ENCODE measurements around the gene FCN1. TPM values are rescaled to one million over a fixed set of nuclear protein-coding genes. Genes with fewer than 3 reads are reported as not detected.

Gene FCN1
- total RNA-seq, 1 donor from 2014 or later, result not detected

DNA sequence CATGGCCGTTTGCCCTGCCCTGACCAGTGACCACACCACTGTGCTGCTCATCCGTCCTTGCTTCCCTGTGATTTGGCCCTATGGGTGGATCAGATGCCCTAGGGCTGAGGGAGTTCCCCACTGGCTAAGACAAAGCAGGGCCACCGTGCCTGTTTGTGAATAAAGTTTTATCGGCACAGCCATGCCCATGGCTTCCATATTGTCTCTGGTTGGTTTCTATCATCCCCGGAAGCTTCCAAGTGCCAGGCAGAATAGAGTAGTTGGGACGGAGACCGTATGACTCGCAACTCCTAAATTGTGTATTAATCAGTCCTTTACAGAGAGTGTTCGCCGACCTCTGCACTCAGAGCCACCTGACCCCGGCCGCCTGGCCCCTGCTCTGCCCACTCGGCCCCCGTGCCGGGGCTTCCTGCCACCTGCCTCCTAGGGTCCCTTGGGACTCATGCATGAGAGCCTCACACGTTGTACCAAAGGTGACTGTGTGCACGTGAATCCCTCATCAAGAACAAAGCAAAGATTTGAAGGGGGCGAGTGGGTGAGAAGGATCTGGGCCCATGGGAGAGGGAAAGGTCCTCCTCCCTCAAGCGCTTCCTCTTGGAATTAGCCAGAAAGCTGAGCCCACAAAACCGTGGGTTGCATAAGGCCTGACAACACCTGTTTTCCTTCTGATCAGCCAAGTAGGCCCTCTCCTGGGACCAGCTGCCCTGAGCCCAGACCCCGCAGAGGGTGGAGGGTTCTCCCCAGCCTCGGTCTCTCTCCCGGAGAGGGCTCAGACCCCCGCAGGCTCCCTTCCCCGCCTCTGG is 48.8 kb downstream of the FCN1 start:
- H3K4me3 Mint-ChIP-seq (ENCODE audit: unreplicated experiment), result no peak overlapping the region

DNA sequence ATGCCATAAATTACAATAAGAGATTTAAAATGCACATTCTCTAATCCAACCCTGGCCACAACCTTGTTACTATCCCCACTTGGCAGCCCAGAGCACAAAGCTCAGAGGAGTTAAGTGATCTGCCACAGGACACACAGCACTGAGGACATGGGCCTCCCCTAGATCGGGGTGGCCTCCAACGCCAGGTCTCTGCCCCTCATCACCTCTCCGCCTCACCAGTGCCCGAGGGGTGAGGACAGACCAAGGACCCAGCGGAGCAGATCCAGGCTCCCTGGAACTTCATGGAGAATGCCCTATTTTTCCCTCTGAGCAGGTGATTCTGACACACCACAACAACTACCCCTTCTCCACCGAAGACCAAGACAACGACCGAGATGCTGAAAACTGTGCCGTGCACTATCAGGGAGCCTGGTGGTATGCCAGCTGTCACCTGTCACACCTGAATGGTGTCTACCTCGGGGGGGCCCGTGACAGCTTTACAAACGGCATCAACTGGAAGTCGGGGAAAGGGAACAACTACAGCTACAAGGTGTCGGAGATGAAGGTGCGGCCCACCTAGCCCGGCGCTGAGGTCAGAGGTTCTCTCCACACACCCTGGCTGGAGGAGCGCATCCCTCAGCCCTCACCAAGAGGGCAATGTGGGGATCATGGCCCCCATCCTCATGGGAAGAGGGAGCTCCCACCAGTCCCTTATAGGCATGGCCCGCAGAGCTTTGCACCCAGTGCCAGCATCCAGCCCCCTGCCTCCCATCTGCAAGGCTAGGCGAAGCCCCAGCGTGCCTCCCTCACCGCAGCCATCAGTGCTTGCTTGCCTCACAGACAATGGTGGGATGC is 49.6 kb downstream of the FCN1 start:
- TF ChIP-seq, protein P1, sequence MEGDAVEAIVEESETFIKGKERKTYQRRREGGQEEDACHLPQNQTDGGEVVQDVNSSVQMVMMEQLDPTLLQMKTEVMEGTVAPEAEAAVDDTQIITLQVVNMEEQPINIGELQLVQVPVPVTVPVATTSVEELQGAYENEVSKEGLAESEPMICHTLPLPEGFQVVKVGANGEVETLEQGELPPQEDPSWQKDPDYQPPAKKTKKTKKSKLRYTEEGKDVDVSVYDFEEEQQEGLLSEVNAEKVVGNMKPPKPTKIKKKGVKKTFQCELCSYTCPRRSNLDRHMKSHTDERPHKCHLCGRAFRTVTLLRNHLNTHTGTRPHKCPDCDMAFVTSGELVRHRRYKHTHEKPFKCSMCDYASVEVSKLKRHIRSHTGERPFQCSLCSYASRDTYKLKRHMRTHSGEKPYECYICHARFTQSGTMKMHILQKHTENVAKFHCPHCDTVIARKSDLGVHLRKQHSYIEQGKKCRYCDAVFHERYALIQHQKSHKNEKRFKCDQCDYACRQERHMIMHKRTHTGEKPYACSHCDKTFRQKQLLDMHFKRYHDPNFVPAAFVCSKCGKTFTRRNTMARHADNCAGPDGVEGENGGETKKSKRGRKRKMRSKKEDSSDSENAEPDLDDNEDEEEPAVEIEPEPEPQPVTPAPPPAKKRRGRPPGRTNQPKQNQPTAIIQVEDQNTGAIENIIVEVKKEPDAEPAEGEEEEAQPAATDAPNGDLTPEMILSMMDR (IDR thresholded peaks at IDR 0.05), result no peak
- Mint-ChIP-seq H3K4me3 (ENCODE audit: unreplicated experiment) (no peak overlapping the region), H3K4me1 (ENCODE audit: unreplicated experiment) (peaks cover 20% of the 10 kb centered on the region), H3K9me3 (ENCODE audit: unreplicated experiment) (no peaks in the 10 kb centered on the region), H3K27me3 (ENCODE audit: unreplicated experiment) (peaks cover 2% of the 10 kb centered on the region), H3K27ac (ENCODE audit: unreplicated experiment) (no peak overlapping the region), H3K36me3 (ENCODE audit: unreplicated experiment) (no peaks in the 10 kb centered on the region)
- peak; percentile 79 for DNase-seq (ENCODE audit: extremely low spot score, unreplicated experiment)

More for the DNA sequence above, 48.8 kb downstream of the FCN1 start:
- Mint-ChIP-seq H3K4me1 (ENCODE audit: unreplicated experiment) (peaks cover 18% of the 10 kb centered on the region), H3K9me3 (ENCODE audit: unreplicated experiment) (no peaks in the 10 kb centered on the region), H3K36me3 (ENCODE audit: unreplicated experiment) (no peaks in the 10 kb centered on the region), H3K27ac (ENCODE audit: unreplicated experiment) (no peak overlapping the region), H3K27me3 (ENCODE audit: unreplicated experiment) (peaks cover 2% of the 10 kb centered on the region)
- peak; percentile 81 for DNase-seq (ENCODE audit: extremely low spot score, unreplicated experiment)
- TF ChIP-seq, protein P1 (IDR thresholded peaks at IDR 0.05), result no peak

DNA sequence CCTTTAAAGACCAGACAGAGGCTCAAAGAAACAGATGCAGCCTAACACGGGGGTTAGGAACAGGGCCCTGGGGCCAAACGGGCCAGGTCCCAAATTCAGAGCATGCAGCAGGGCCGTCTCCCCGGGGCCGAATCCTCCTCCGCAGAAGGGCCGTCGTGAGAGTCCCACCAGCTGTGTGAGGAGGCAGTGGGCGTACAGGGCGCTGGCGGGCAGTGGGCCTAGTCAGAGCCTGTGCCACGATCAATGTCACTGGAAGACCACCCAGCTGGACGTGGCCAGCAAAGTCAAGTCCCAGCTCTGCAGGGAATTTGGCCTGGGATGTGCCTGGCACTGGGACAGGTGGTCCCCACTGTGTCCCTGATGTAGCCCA is 52.9 kb downstream of the FCN1 start:
- no peak for DNase-seq (ENCODE audit: extremely low spot score, unreplicated experiment)
- peaks cover 6% of the 10 kb centered on the region for H3K4me1 Mint-ChIP-seq (ENCODE audit: unreplicated experiment)
- no peak overlapping the region for H3K27ac Mint-ChIP-seq (ENCODE audit: unreplicated experiment)
- peaks cover 2% of the 10 kb centered on the region for H3K27me3 Mint-ChIP-seq (ENCODE audit: unreplicated experiment)
- H3K4me3 Mint-ChIP-seq (ENCODE audit: unreplicated experiment), result no peak overlapping the region
- H3K9me3 Mint-ChIP-seq (ENCODE audit: unreplicated experiment), result peaks cover 7% of the 10 kb centered on the region
- peaks cover 1% of the 10 kb centered on the region for H3K36me3 Mint-ChIP-seq (ENCODE audit: unreplicated experiment)
- TF ChIP-seq, protein P1 (IDR thresholded peaks at IDR 0.05), result no peak

DNA sequence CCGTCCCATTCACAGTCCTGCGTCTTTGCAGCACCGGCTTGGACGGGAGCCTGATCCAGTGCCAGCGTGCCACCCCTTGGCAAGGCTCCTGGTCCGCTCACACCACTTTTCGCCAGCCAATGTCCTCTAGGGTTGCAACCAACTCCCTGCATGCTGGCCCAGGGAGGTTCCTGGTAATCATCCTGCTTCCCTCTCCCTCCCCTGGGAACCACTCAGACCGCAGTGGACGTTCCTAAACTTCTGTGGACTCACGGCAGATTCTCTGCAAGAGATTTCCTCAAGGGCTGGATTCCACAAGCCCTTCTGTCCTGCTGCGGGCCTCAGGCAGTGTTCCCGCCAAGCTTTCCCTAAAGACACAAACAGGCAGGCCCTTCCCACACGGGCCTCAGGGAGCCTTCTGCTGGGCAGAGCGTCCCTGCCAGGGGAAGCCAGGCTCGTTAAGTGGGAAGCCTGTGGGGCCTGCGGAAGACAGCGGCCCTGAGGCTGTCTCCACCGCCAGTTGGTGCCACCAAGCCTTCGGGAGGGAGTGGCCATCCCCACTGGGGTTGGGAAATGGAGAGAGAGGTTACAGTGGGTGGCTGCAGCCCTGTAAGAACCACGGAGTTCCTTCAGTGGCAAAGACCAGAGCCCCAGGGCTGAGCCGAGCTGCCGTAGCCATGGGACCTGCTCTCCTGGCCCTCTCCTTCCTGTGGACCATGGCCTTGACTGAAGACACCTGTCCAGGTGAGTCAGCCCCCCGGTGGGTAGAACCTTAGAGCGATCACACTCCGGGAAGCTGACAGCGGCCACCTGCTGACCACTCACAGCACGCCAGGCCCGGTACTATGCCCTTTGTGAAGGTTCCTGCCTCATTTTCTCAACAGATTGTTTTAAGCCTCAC is 53.5 kb downstream of the FCN1 start:
- Mint-ChIP-seq H3K4me3 (ENCODE audit: unreplicated experiment) (no peak overlapping the region), H3K27ac (ENCODE audit: unreplicated experiment) (no peak overlapping the region), H3K27me3 (ENCODE audit: unreplicated experiment) (peaks cover 2% of the 10 kb centered on the region), H3K9me3 (ENCODE audit: unreplicated experiment) (peaks cover 10% of the 10 kb centered on the region), H3K36me3 (ENCODE audit: unreplicated experiment) (peaks cover 1% of the 10 kb centered on the region), H3K4me1 (ENCODE audit: unreplicated experiment) (peaks cover 6% of the 10 kb centered on the region)
- TF ChIP-seq, protein P1 (IDR thresholded peaks at IDR 0.05), result no peak
- no peak for DNase-seq (ENCODE audit: extremely low spot score, unreplicated experiment)

Data from osteocyte (in vitro differentiated cells).